ENCODE data around the gene EGFR.

DNA sequence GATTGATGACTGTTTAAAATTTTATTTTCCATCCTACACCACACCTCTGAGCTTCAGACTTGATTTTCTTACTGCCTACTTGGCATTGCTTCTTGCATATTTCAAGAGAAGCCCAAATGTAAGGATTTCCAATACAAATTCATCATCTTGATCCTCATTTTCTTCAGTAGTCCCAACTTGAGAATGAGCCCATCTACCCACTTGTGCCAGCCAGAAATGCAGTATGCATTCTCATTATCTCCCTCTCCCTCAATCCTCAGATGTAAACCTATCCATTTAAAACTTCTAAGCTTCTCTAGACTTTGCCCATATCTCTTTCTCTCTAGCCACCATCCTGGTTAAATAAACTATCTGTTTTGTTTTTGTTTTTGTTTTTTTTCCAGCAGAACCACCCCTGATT lies 22.4 kb upstream of the EGFR start:
- TF ChIP-seq, protein P1, sequence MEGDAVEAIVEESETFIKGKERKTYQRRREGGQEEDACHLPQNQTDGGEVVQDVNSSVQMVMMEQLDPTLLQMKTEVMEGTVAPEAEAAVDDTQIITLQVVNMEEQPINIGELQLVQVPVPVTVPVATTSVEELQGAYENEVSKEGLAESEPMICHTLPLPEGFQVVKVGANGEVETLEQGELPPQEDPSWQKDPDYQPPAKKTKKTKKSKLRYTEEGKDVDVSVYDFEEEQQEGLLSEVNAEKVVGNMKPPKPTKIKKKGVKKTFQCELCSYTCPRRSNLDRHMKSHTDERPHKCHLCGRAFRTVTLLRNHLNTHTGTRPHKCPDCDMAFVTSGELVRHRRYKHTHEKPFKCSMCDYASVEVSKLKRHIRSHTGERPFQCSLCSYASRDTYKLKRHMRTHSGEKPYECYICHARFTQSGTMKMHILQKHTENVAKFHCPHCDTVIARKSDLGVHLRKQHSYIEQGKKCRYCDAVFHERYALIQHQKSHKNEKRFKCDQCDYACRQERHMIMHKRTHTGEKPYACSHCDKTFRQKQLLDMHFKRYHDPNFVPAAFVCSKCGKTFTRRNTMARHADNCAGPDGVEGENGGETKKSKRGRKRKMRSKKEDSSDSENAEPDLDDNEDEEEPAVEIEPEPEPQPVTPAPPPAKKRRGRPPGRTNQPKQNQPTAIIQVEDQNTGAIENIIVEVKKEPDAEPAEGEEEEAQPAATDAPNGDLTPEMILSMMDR (IDR thresholded peaks at IDR 0.05; ENCODE audit: low read depth, low read length, poor library complexity, severe bottlenecking): no peak
- no peak for TF ChIP-seq EZH2phosphoT487 (IDR thresholded peaks at IDR 0.05; ENCODE audit: borderline replicate concordance, low read length)
